H1 (cell line): Measurements from ENCODE around the gene SLC26A11. TPM values are rescaled to one million over a fixed set of nuclear protein-coding genes. Genes with fewer than 3 reads are reported as not detected.

Experiments used
- CHD2 ChIP-seq: IDR thresholded peaks from 2 replicates; pipeline ENCODE4 v1.6.1; 2012; ENCODE audit warnings: low read length, improper control_type of control experiment
- CHD7 ChIP-seq: fragments of 300-600 bp; sonication (generic); IDR thresholded peaks from 2 replicates; pipeline ENCODE4 v1.7.1; 2012; ENCODE audit warnings: low read length, moderate library complexity, mild to moderate bottlenecking, inconsistent platforms; ENCODE audit not compliant: insufficient replicate concordance
- TEAD4 ChIP-seq: IDR thresholded peaks from 2 replicates; pipeline ENCODE4 v1.6.1; 2012; ENCODE audit warnings: low read depth, low read length, inconsistent platforms, mixed read lengths
- ZNF274 ChIP-seq: IDR thresholded peaks from 2 replicates; pipeline ENCODE4 v1.7.0; 2012; ENCODE audit warnings: low read length, borderline replicate concordance; ENCODE audit errors: extremely low read depth
- polyA plus RNA-seq, 7 experiments: library from polyadenylated mRNA; depleted of rRNA in 3 of 7; stranded (reverse) in 5 of 7; unstranded in 2 of 7; fragments of >200 nt in 5 of 7; fragments of 200-250 nt in 2 of 7; gene quantifications; 1 replicate in 5 of 7; 2 replicates in 1 of 7; 4 replicates in 1 of 7; pipeline versions ENCODE4 v1.2.1 to v1.2.3, GENCODE V29; 2011 to 2013; ENCODE audit warnings: missing spikeins in 2 of 7, mixed read lengths in 2 of 7
- total RNA-seq: library from RNA; stranded (reverse); fragmentation: NEBNext Ultra II Directional; extraction: Animal tissue kit (Norgen Biotek cat#: 25700); gene quantifications from 2 replicates; pipeline ENCODE4 v1.2.1, GENCODE V29; 2021
- TF ChIP-seq, protein P1 (sequence below): IDR thresholded peaks from 2 replicates; pipeline ENCODE4 v1.6.1; 2012; ENCODE audit warnings: low read length, inconsistent platforms

SLC26A11 gene
- total and polyA plus RNA-seq, 2 of the 8 experiments (the other 6 are each of a cell fraction or from before 2014, with no cell fraction given), result 15.5 to 25.9 TPM

DNA sequence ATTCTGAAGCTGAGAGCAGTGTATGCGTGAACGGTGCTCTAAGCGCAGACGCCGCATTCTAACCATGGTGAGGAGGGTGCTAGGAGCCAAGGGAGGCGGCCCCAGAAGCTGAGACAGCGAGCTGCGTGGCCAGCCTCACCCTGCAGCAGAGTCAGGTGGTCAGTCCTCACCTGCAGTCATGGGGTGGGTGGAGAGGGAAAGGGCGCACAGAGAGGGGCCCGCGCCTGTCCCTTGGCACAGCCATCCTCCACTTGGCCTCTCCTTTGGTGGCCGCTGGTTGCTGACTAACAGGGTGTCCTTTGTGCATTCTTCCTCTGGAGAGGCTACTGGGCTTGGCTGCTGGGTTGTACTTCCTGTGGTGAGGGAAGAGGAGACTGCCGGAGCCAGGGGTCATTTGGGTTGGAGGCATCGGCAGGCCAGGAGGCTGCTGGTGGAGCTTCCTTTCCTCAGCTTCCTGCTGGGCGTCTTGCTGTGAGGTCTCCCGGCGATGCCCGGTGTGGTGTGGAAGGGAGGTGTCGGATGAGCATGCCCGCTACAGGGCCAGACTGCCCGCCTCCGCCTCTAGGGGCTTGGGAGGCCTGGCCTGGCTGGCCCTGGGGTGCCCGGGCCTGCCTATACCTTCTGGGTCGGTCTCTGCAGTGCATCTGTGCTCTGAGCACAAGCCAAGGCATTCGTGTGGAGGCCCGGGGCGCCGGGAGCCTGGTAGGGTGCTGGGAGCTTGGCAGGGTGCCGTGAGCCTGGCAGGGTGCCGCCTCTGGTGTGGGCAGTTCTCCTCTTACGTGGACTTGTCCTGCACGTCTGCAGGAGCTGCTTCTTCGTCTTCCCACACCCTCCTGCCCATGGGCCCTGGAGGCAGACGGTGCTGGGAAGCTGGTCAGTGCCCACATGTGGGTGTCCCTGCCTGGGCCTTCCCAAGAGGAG lies 57.8 kb downstream of the SLC26A11 start (continued):
- no peak for TF ChIP-seq CHD7
- TF ChIP-seq, protein P1, sequence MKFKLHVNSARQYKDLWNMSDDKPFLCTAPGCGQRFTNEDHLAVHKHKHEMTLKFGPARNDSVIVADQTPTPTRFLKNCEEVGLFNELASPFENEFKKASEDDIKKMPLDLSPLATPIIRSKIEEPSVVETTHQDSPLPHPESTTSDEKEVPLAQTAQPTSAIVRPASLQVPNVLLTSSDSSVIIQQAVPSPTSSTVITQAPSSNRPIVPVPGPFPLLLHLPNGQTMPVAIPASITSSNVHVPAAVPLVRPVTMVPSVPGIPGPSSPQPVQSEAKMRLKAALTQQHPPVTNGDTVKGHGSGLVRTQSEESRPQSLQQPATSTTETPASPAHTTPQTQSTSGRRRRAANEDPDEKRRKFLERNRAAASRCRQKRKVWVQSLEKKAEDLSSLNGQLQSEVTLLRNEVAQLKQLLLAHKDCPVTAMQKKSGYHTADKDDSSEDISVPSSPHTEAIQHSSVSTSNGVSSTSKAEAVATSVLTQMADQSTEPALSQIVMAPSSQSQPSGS, result no peak
- no peak for TF ChIP-seq TEAD4
- no peak for TF ChIP-seq ZNF274
- no peak for TF ChIP-seq CHD2
